HepG2 (cell line): ENCODE measurements around the gene PRKCB. TPM values are rescaled to one million over a fixed set of nuclear protein-coding genes. Genes with fewer than 3 reads are reported as not detected.

Experiments
- ATAC-seq: fragments of 200-7000 bp; cut with Tn5 transposase; 3 replicates; pipeline ENCODE4 v1.9.1; 2020; ENCODE audit warnings: mild to moderate bottlenecking, moderate library complexity
- BruUV-seq: library from RNA; stranded (reverse); fragments of 400-500 nt; replicated peaks from 2 replicates; lab custom pipeline; 2021; lab: Mats Ljungman, UMichigan
- CTCF ChIA-PET: fragments of 300-600 bp; formaldehyde crosslinking; extraction: SDS; loops from one replicate; lab custom pipeline; 2021; ENCODE audit warnings: low total read pairs, inconsistent platforms, low intra/inter-chr PET ratio; lab: Yijun Ruan, JAX
- POLR2A ChIA-PET: fragments of 350-600 bp; sonication (Branson Sonifier 250); formaldehyde crosslinking; loops from one replicate; lab custom pipeline; 2020; ENCODE audit warnings: antibody characterized with exemption, inconsistent platforms; lab: Yijun Ruan, JAX
- DNase-seq: peaks from one replicate; pipeline ENCODE4 v3.0.0-alpha.2; 2015; ENCODE audit warnings: low spot score
- FAIRE-seq: peaks from 3 replicates; lab custom pipeline; 2011; peaks lifted over from hg19 to GRCh38; lab: Jason Lieb, UNC
- H2AFZ ChIP-seq: one replicate; pipeline ENCODE4 v1.6.1; 2011; ENCODE audit warnings: low read length, inconsistent platforms
- H3K27ac ChIP-seq: fragments of 300-600 bp; 3 replicates; pipeline ENCODE4 v1.8.0; 2011; ENCODE audit warnings: mixed run types, mild to moderate bottlenecking, mixed read lengths, low read length, inconsistent platforms; ENCODE audit not compliant: insufficient read depth; ENCODE audit errors: extremely low read length
- H3K27me3 ChIP-seq, 2 experiments: fragments of 200-600 bp in 1 of 2; 2 replicates in 1 of 2; 3 replicates in 1 of 2; pipeline versions ENCODE4 v1.6.0 to v1.8.0; 2011; ENCODE audit warnings: low read length in 2 of 2, mild to moderate bottlenecking in 2 of 2, moderate library complexity in 2 of 2, inconsistent platforms in 1 of 2; ENCODE audit not compliant: insufficient read depth in 2 of 2, control insufficient read depth in 1 of 2
- H3K36me3 ChIP-seq, 2 experiments: fragments of 200-600 bp in 1 of 2; replicated peaks in 1 of 2; 2 replicates in 1 of 2; 3 replicates in 1 of 2; pipeline versions ENCODE4 v1.5.1 to v1.8.0; 2011; ENCODE audit warnings: low read length in 2 of 2, inconsistent platforms in 1 of 2; ENCODE audit not compliant: insufficient read depth in 2 of 2, control insufficient read depth in 1 of 2
- H3K4me1 ChIP-seq: 2 replicates; pipeline ENCODE4 v1.5.1; 2012; ENCODE audit warnings: low read length, inconsistent platforms; ENCODE audit not compliant: insufficient read depth
- H3K4me2 ChIP-seq: 2 replicates; pipeline ENCODE4 v1.6.0; 2011; ENCODE audit warnings: low read depth, low read length, inconsistent platforms
- H3K4me3 ChIP-seq, 3 experiments: fragments of 200-600 bp in 1 of 3; sonication (generic), shearing (Covaris generic) in 1 of 3; replicated peaks in 1 of 3; 2 replicates each; pipeline ENCODE4 v1.5.1; 2011 to 2016; ENCODE audit warnings: low read length in 3 of 3, inconsistent platforms in 2 of 3, low read depth in 2 of 3, mild to moderate bottlenecking in 2 of 3, control low read depth in 1 of 3, mixed read lengths in 1 of 3; ENCODE audit not compliant: insufficient read depth in 1 of 3
- H3K79me2 ChIP-seq: one replicate; pipeline ENCODE4 v1.6.1; 2011; ENCODE audit warnings: low read length, inconsistent platforms; ENCODE audit not compliant: insufficient read depth
- H3K9ac ChIP-seq: 2 replicates; pipeline ENCODE4 v1.6.0; 2011; ENCODE audit warnings: mild to moderate bottlenecking, low read depth, low read length, inconsistent platforms; ENCODE audit not compliant: insufficient read depth
- H3K9me3 ChIP-seq: 2 replicates; pipeline ENCODE4 v1.5.1; 2012; ENCODE audit warnings: mild to moderate bottlenecking, low read length
- H4K20me1 ChIP-seq: 2 replicates; pipeline ENCODE4 v1.6.0; 2011; ENCODE audit warnings: inconsistent platforms, mild to moderate bottlenecking, low read length, moderate library complexity; ENCODE audit not compliant: insufficient read depth
- CENPT ChIP-seq: sonication (generic); formaldehyde crosslinking; IDR thresholded peaks from 2 replicates; pipeline ENCODE4 v1.8.0; 2022; ENCODE audit warnings: low read depth, mild to moderate bottlenecking, moderate library complexity, missing genetic modification reagents
- DR1 ChIP-seq: sonication (generic); formaldehyde crosslinking; IDR thresholded peaks from 2 replicates; pipeline ENCODE4 v1.8.0; 2021; ENCODE audit warnings: mild to moderate bottlenecking, missing genetic modification reagents, inconsistent platforms
- HNRNPUL1 ChIP-seq: fragments of 200-400 bp; formaldehyde crosslinking; IDR thresholded peaks from 2 replicates; pipeline ENCODE4 v1.6.1; 2017; ENCODE audit warnings: low read depth, mild to moderate bottlenecking, low read length, moderate library complexity
- PAF1 ChIP-seq: IDR thresholded peaks from 2 replicates; pipeline ENCODE4 v1.6.1; 2016; ENCODE audit warnings: missing genetic modification reagents, missing compliant biosample characterization
- ZFAT ChIP-seq: sonication (generic); formaldehyde crosslinking; conservative IDR thresholded peaks from 2 replicates; pipeline ENCODE4 v1.8.1; 2023; ENCODE audit warnings: missing genetic modification reagents, inconsistent platforms
- ZNF160 ChIP-seq: sonication (generic); formaldehyde crosslinking; IDR thresholded peaks from 2 replicates; pipeline ENCODE4 v1.8.0; 2022; ENCODE audit warnings: mild to moderate bottlenecking, inconsistent platforms, missing genetic modification reagents
- ZNF354B ChIP-seq: sonication (generic); formaldehyde crosslinking; IDR thresholded peaks from 2 replicates; pipeline ENCODE4 v1.8.0; 2022; ENCODE audit warnings: mild to moderate bottlenecking, missing genetic modification reagents
- WGBS: methylation state at CpG from one replicate; pipeline ENCODE4 v1.1.6; 2017; ENCODE audit warnings: low lambda C conversion rate; 5-methylcytosine and 5-hydroxymethylcytosine counted together
- in situ Hi-C: cut with HindIII; loops from 2 replicates; pipeline ENCODE4 v1.10.0; 2017; ENCODE audit warnings: low pct_unique_long_range_greater_than_20kb; ENCODE audit not compliant: extremely low pct_ligation_motif_present
- intact Hi-C: fragments of 100-400 bp; cut with micrococcal nuclease; formaldehyde crosslinking; loops from one replicate; pipeline ENCODE4 v1.10.0; 2022; ENCODE audit not compliant: unreplicated experiment
- polyA plus RNA-seq, 8 experiments: library from polyadenylated mRNA; depleted of rRNA in 3 of 8; stranded (reverse) in 7 of 8; unstranded in 1 of 8; fragments of >200 nt; fragmentation: Illumina TruSeq in 4 of 8; extraction: Trizol in 4 of 8; gene quantifications; 2 replicates each; pipeline versions ENCODE4 v1.2.1 to v1.2.3, GENCODE V29; 2011 to 2016; ENCODE audit warnings: low read depth in 4 of 8, missing spikeins in 1 of 8, mixed read lengths in 1 of 8; ENCODE audit not compliant: insufficient read depth in 1 of 8
- total RNA-seq, 5 experiments: library from RNA; depleted of rRNA; stranded (reverse); fragments of >200 nt; fragmentation: Illumina TruSeq; extraction: Trizol; gene quantifications; 2 replicates each; pipeline ENCODE4 v1.2.3, GENCODE V29; 2016; ENCODE audit warnings: low read depth in 1 of 5
- TF ChIP-seq, protein P1 (sequence below): sonication (generic); formaldehyde crosslinking; IDR thresholded peaks from 2 replicates; pipeline ENCODE4; 2020; ENCODE audit warnings: missing genetic modification reagents, mild to moderate bottlenecking, borderline replicate concordance
- TF ChIP-seq, protein P2 (sequence below): sonication (generic); formaldehyde crosslinking; IDR thresholded peaks from 2 replicates; pipeline ENCODE4 v1.9.0; 2021; ENCODE audit warnings: mild to moderate bottlenecking, missing genetic modification reagents

Gene PRKCB
- total and polyA plus RNA-seq, 2 of the 13 experiments (the other 11 are each of a cell fraction or from before 2014, with no cell fraction given): 0.01 TPM; not detected in 1

DNA sequence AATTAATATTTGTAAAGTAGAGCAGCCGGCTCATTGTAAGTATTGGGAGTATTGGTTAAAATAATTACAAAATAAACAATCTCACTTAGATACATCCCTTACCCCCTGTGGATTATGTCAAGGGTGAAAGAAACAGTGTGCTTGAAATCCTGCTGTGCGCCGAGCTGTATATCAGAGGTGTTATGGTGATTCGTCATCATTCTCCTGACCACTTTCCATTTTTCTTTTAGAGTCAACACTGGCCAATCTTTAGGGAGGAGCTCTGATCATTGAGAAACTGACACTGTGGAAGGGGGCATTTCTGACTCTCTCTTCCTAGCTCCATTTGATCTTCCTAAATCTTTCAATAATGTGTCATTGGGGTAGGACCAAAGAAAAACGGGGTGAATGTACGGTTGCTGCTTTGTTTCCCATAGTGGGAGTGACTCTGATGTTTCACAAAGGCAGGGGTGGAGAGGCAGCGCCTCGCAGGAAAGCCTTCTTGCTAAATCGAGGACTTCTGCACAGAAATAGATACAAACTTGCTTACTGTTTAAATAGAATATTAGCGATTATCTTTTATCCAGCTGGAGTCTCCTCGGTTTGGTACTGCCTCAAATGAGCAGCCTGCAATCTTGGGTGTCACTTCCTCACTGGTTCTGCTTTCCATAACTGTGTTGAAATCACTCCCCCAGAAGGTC, 123.4 kb downstream of the PRKCB start:
- H3K4me1 ChIP-seq: no peaks in the 10 kb centered on the region
- H3K9me3 ChIP-seq: no peaks in the 10 kb centered on the region
- H3K9ac ChIP-seq: no peak overlapping the region
- WGBS: 19% methylated on average over 11 of the region's 11 CpGs
- H2AFZ ChIP-seq: no peak overlapping the region
- H3K36me3 ChIP-seq: no peaks in the 10 kb centered on the region
- no peaks in the 10 kb centered on the region for H4K20me1 ChIP-seq
- BruUV-seq: no TSS peak
- DNase-seq (no peak), ATAC-seq (no peak), FAIRE-seq (no peak)
- no peak overlapping the region for H3K4me2 ChIP-seq
- in situ Hi-C loops (no loop called here), intact Hi-C loops (no loop called here)
- H3K4me3 ChIP-seq: no peak overlapping the region
- H3K79me2 ChIP-seq: no peaks in the 10 kb centered on the region
- CTCF ChIA-PET: no interaction called here
- POLR2A ChIA-PET: no interaction called here
- peaks cover 0 to 20% of the 10 kb centered on the region in 2 experiments; a peak in 3 of 5 replicates for H3K27me3 ChIP-seq
- no peak overlapping the region for H3K27ac ChIP-seq
- TF ChIP-seq PAF1 (CRISPR knock-in tag): no peak
- no peak for TF ChIP-seq ZNF160
- no peak for TF ChIP-seq ZFAT (CRISPR knock-in tag)

DNA sequence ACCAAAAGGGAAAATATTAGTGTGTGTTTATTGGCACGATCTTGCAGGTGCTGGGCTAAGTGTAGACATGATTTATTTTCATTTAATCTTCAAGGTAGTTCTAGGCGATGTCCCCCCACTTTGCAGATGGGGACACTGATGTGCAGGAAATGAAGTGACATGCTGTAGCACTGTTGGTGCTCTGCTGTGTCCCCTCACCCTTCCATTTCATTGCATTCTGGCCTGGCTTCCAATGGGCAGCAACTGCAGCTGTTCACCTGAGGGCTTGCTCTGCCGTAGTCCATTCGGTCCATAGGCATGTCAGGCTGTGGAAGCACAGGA, 123.9 kb downstream of the PRKCB start:
- ATAC-seq: no peak
- POLR2A ChIA-PET: no interaction called here
- TF ChIP-seq DR1 (CRISPR knock-in tag) (no peak), ZNF354B (CRISPR knock-in tag) (no peak), CENPT (CRISPR knock-in tag) (no peak), HNRNPUL1 (no peak)
- TF ChIP-seq, protein P1, sequence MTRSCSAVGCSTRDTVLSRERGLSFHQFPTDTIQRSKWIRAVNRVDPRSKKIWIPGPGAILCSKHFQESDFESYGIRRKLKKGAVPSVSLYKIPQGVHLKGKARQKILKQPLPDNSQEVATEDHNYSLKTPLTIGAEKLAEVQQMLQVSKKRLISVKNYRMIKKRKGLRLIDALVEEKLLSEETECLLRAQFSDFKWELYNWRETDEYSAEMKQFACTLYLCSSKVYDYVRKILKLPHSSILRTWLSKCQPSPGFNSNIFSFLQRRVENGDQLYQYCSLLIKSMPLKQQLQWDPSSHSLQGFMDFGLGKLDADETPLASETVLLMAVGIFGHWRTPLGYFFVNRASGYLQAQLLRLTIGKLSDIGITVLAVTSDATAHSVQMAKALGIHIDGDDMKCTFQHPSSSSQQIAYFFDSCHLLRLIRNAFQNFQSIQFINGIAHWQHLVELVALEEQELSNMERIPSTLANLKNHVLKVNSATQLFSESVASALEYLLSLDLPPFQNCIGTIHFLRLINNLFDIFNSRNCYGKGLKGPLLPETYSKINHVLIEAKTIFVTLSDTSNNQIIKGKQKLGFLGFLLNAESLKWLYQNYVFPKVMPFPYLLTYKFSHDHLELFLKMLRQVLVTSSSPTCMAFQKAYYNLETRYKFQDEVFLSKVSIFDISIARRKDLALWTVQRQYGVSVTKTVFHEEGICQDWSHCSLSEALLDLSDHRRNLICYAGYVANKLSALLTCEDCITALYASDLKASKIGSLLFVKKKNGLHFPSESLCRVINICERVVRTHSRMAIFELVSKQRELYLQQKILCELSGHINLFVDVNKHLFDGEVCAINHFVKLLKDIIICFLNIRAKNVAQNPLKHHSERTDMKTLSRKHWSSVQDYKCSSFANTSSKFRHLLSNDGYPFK (CRISPR knock-in tag): no peak
- TF ChIP-seq, protein P2, sequence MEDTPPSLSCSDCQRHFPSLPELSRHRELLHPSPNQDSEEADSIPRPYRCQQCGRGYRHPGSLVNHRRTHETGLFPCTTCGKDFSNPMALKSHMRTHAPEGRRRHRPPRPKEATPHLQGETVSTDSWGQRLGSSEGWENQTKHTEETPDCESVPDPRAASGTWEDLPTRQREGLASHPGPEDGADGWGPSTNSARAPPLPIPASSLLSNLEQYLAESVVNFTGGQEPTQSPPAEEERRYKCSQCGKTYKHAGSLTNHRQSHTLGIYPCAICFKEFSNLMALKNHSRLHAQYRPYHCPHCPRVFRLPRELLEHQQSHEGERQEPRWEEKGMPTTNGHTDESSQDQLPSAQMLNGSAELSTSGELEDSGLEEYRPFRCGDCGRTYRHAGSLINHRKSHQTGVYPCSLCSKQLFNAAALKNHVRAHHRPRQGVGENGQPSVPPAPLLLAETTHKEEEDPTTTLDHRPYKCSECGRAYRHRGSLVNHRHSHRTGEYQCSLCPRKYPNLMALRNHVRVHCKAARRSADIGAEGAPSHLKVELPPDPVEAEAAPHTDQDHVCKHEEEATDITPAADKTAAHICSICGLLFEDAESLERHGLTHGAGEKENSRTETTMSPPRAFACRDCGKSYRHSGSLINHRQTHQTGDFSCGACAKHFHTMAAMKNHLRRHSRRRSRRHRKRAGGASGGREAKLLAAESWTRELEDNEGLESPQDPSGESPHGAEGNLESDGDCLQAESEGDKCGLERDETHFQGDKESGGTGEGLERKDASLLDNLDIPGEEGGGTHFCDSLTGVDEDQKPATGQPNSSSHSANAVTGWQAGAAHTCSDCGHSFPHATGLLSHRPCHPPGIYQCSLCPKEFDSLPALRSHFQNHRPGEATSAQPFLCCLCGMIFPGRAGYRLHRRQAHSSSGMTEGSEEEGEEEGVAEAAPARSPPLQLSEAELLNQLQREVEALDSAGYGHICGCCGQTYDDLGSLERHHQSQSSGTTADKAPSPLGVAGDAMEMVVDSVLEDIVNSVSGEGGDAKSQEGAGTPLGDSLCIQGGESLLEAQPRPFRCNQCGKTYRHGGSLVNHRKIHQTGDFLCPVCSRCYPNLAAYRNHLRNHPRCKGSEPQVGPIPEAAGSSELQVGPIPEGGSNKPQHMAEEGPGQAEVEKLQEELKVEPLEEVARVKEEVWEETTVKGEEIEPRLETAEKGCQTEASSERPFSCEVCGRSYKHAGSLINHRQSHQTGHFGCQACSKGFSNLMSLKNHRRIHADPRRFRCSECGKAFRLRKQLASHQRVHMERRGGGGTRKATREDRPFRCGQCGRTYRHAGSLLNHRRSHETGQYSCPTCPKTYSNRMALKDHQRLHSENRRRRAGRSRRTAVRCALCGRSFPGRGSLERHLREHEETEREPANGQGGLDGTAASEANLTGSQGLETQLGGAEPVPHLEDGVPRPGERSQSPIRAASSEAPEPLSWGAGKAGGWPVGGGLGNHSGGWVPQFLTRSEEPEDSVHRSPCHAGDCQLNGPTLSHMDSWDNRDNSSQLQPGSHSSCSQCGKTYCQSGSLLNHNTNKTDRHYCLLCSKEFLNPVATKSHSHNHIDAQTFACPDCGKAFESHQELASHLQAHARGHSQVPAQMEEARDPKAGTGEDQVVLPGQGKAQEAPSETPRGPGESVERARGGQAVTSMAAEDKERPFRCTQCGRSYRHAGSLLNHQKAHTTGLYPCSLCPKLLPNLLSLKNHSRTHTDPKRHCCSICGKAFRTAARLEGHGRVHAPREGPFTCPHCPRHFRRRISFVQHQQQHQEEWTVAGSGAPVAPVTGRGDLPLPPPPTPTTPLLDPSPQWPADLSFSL (CRISPR knock-in tag): no peak

More for the DNA sequence above, 123.9 kb downstream of the PRKCB start:
- H3K4me2 ChIP-seq: no peak overlapping the region
- FAIRE-seq: no peak
- H3K4me1 ChIP-seq: no peaks in the 10 kb centered on the region
- no peak overlapping the region for H3K27ac ChIP-seq
- intact Hi-C loops: no loop called here
- H3K9me3 ChIP-seq: no peaks in the 10 kb centered on the region
- no peaks in the 10 kb centered on the region for H3K36me3 ChIP-seq
- CTCF ChIA-PET: no interaction called here
- no peak overlapping the region for H3K4me3 ChIP-seq
- H2AFZ ChIP-seq: no peak overlapping the region
- H4K20me1 ChIP-seq: no peaks in the 10 kb centered on the region
- WGBS: 14% methylated on average over 4 of the region's 4 CpGs
- no TSS peak for BruUV-seq
- H3K27me3 ChIP-seq: peaks cover 0 to 15% of the 10 kb centered on the region in 2 experiments; a peak in 2 of 5 replicates
- H3K79me2 ChIP-seq: no peaks in the 10 kb centered on the region
- DNase-seq: no peak
- no peak overlapping the region for H3K9ac ChIP-seq
- in situ Hi-C loops: no loop called here
